GM12878 (cell line): ENCODE measurements around the gene PADI1. TPM values are rescaled to one million over a fixed set of nuclear protein-coding genes. Genes with fewer than 3 reads are reported as not detected.

ENCODE experiments used
- ATAC-seq: fragments of 200-7000 bp; cut with Tn5 transposase; 3 replicates; pipeline ENCODE4 v1.9.1; 2020; ENCODE audit warnings: mild to moderate bottlenecking, moderate library complexity
- BruUV-seq: library from RNA; stranded (reverse); fragments of 400-500 nt; replicated peaks from 2 replicates; lab custom pipeline; 2021; lab: Mats Ljungman, UMichigan
- CTCF ChIA-PET: fragments of 300-600 bp; sonication (Branson Sonifier 250); formaldehyde crosslinking; extraction: SDS; loops from one replicate; lab custom pipeline; 2021; ENCODE audit warnings: inconsistent platforms; lab: Yijun Ruan, JAX
- POLR2A ChIA-PET: fragments of 350-600 bp; formaldehyde crosslinking; extraction: SDS; loops from one replicate; lab custom pipeline; 2021; ENCODE audit warnings: inconsistent platforms; lab: Charles Lee
- RAD21 ChIA-PET: fragments of 300-600 bp; sonication (Branson Sonifier 250); formaldehyde crosslinking; loops from one replicate; lab custom pipeline; 2023; ENCODE audit warnings: antibody characterized with exemption; ENCODE audit not compliant: unreplicated experiment; lab: Charles Lee
- SMC1A ChIA-PET: fragments of 300-600 bp; sonication (Branson Sonifier 250); formaldehyde crosslinking; loops from one replicate; lab custom pipeline; 2023; ENCODE audit not compliant: unreplicated experiment, uncharacterized antibody; lab: Charles Lee
- DNase-seq: peaks from one replicate; pipeline ENCODE4 v3.0.0-alpha.2; 2011; ENCODE audit warnings: low read depth, low spot score
- FAIRE-seq: peaks from 3 replicates; lab custom pipeline; 2011; peaks lifted over from hg19 to GRCh38; lab: Jason Lieb, UNC
- H2AFZ ChIP-seq: 2 replicates; pipeline ENCODE4 v1.6.0; 2011; ENCODE audit warnings: low read depth, low read length, control low read depth; ENCODE audit not compliant: control insufficient read depth
- H3K27ac ChIP-seq: 2 replicates; pipeline ENCODE4 v1.5.1; 2011; ENCODE audit warnings: control low read depth; ENCODE audit not compliant: control insufficient read depth, insufficient read depth
- H3K27me3 ChIP-seq, 2 experiments: replicated peaks in 1 of 2; 2 replicates each; pipeline versions ENCODE4 v1.6.0 to v1.6.1; 2011; ENCODE audit warnings: low read length in 1 of 2; ENCODE audit not compliant: control insufficient read depth in 2 of 2, insufficient read depth in 2 of 2
- H3K36me3 ChIP-seq, 2 experiments: 2 replicates each; pipeline ENCODE4 v1.5.1; 2011; ENCODE audit warnings: low read length in 1 of 2; ENCODE audit not compliant: control insufficient read depth in 2 of 2, insufficient read depth in 2 of 2
- H3K4me1 ChIP-seq: 2 replicates; pipeline ENCODE4 v1.6.1; 2011; ENCODE audit warnings: mild to moderate bottlenecking, low read length, moderate library complexity, mixed read lengths; ENCODE audit not compliant: control insufficient read depth, insufficient read depth
- H3K4me2 ChIP-seq: 2 replicates; pipeline ENCODE4 v1.6.0; 2011; ENCODE audit warnings: control low read depth; ENCODE audit not compliant: control insufficient read depth, insufficient read depth
- H3K4me3 ChIP-seq: fragments of 200-600 bp; sonication (generic); 2 replicates; pipeline ENCODE4 v1.5.1; 2016
- H3K79me2 ChIP-seq: 2 replicates; pipeline ENCODE4 v1.6.0; 2011; ENCODE audit warnings: low read length; ENCODE audit not compliant: control insufficient read depth, insufficient read depth
- H3K9ac ChIP-seq: 2 replicates; pipeline ENCODE4 v1.8.0; 2011; ENCODE audit warnings: low read length, control low read depth, mixed read lengths; ENCODE audit not compliant: control insufficient read depth, insufficient read depth
- H3K9me3 ChIP-seq: replicated peaks from 3 replicates; pipeline ENCODE4 v1.5.1; 2011; ENCODE audit warnings: mild to moderate bottlenecking, low read length; ENCODE audit not compliant: control insufficient read depth, insufficient read depth
- H4K20me1 ChIP-seq: 2 replicates; pipeline ENCODE4 v1.6.0; 2011; ENCODE audit not compliant: control insufficient read depth, insufficient read depth
- ATF3 ChIP-seq: IDR thresholded peaks from 2 replicates; pipeline ENCODE4 v1.6.1; 2011; ENCODE audit warnings: low read depth, mild to moderate bottlenecking, low read length, moderate library complexity, borderline replicate concordance; ENCODE audit errors: extremely low read depth
- CHD1 ChIP-seq: IDR thresholded peaks from 2 replicates; pipeline ENCODE4 v1.6.1; 2012; ENCODE audit warnings: low read depth, low read length, improper control_type of control experiment
- E2F8 ChIP-seq: fragments of 450-650 bp; IDR thresholded peaks from 2 replicates; pipeline ENCODE4 v1.6.1; 2018; ENCODE audit warnings: mild to moderate bottlenecking, low read depth, moderate library complexity; ENCODE audit not compliant: partially characterized antibody
- HCFC1 ChIP-seq: fragments of 150-350 bp; IDR thresholded peaks from 2 replicates; pipeline ENCODE4 v1.6.1; 2014; ENCODE audit warnings: low read length
- JUNB ChIP-seq: IDR thresholded peaks from 2 replicates; pipeline ENCODE4 v1.6.1; 2016; ENCODE audit warnings: antibody characterized with exemption, mild to moderate bottlenecking
- KLF5 ChIP-seq: fragments of 450-650 bp; IDR thresholded peaks from 2 replicates; pipeline ENCODE4 v1.6.1; 2014; ENCODE audit warnings: mild to moderate bottlenecking; ENCODE audit not compliant: partially characterized antibody
- MLLT1 ChIP-seq: fragments of 450-650 bp; IDR thresholded peaks from 2 replicates; pipeline ENCODE4 v1.6.1; 2016; ENCODE audit warnings: mild to moderate bottlenecking
- MXI1 ChIP-seq: fragments of 150-350 bp; IDR thresholded peaks from 2 replicates; pipeline ENCODE4 v1.6.1; 2011; ENCODE audit warnings: low read depth, mild to moderate bottlenecking, inconsistent platforms, low read length, improper control_type of control experiment
- SMAD1 ChIP-seq: fragments of 450-650 bp; IDR thresholded peaks from 2 replicates; pipeline ENCODE4 v1.6.1; 2018; ENCODE audit warnings: mild to moderate bottlenecking, low read depth; ENCODE audit not compliant: partially characterized antibody
- ZBED1 ChIP-seq: IDR thresholded peaks from 2 replicates; pipeline ENCODE4 v1.6.1; 2016; ENCODE audit warnings: borderline replicate concordance
- ZNF592 ChIP-seq: fragments of 450-650 bp; IDR thresholded peaks from 2 replicates; pipeline ENCODE4 v1.6.1; 2017; ENCODE audit warnings: mild to moderate bottlenecking, moderate library complexity
- WGBS: methylation state at CpG from one replicate; pipeline ENCODE4 v1.1.6; 2016; ENCODE audit warnings: low lambda C conversion rate; ENCODE audit not compliant: insufficient replicate concordance, insufficient coverage; ENCODE audit errors: missing lambda C conversion rate; 5-methylcytosine and 5-hydroxymethylcytosine counted together
- in situ Hi-C: fragments of 300-500 bp; cut with MboI; formaldehyde crosslinking; loops from 9 replicates; pipeline ENCODE4 v1.14.3; 2018; ENCODE audit warnings: mixed read lengths
- intact Hi-C: fragments of 100-400 bp; cut with micrococcal nuclease; formaldehyde crosslinking; loops from one replicate; pipeline ENCODE4 v1.14.2; 2022; ENCODE audit not compliant: unreplicated experiment
- polyA plus RNA-seq, 11 experiments: library from polyadenylated mRNA; depleted of rRNA in 4 of 11; unstranded in 6 of 11; stranded (reverse) in 5 of 11; fragments of >200 nt; fragmentation: Nextera tagmentation in 4 of 11; fragmentation: Illumina TruSeq in 1 of 11; extraction: Ambion mirVana in 4 of 11; extraction: Trizol in 1 of 11; gene quantifications; 1 replicate in 1 of 11; 2 replicates in 10 of 11; pipeline versions ENCODE4 v1.2.1 to v1.2.3, GENCODE V29; 2011 to 2016; ENCODE audit warnings: inconsistent platforms in 2 of 11, missing spikeins in 2 of 11, low read depth in 1 of 11
- total RNA-seq, 4 experiments: library from RNA; depleted of rRNA in 3 of 4; stranded (reverse); fragments of >200 nt in 3 of 4; fragmentation: Illumina TruSeq in 1 of 4; extraction: Trizol in 1 of 4; gene quantifications; 2 replicates each; pipeline versions ENCODE4 v1.2.1 to v1.2.3, GENCODE V29; 2013 to 2021

The PADI1 gene
- total and polyA plus RNA-seq, 10 of the 15 experiments (the other 5 are each of a cell fraction or from before 2014, with no cell fraction given), result 0.05 TPM; not detected in 9

- no peak for FAIRE-seq
- no peaks in the 10 kb centered on the region; the same call in 2 of the 3 replicates for H3K9me3 ChIP-seq
- no peaks in the 10 kb centered on the region for H3K79me2 ChIP-seq
- no peak overlapping the region for H3K4me2 ChIP-seq
- DNase-seq, result no peak
- no peaks in the 10 kb centered on the region for H4K20me1 ChIP-seq
- no peak for ATAC-seq
- intact Hi-C loops (no loop called here), in situ Hi-C loops (no loop called here)
- no peaks in the 10 kb centered on the region; a peak in 1 of 4 replicates for H3K27me3 ChIP-seq
- no TSS peak for BruUV-seq
- ChIA-PET POLR2A (no interaction called here), RAD21 (no interaction called here), SMC1A (no interaction called here), CTCF (no interaction called here)
- no peaks in the 10 kb centered on the region for H3K36me3 ChIP-seq
- WGBS, result 0% methylated on average over 3 of the region's 3 CpGs
- no peak overlapping the region for H3K27ac ChIP-seq
- H3K9ac ChIP-seq, result no peak overlapping the region
- H3K4me1 ChIP-seq, result no peaks in the 10 kb centered on the region
- no peak overlapping the region for H3K4me3 ChIP-seq
- no peak overlapping the region for H2AFZ ChIP-seq
- TF ChIP-seq ZNF592 (no peak), KLF5 (no peak), HCFC1 (no peak), JUNB (no peak), ATF3 (no peak), CHD1 (no peak), ZBED1 (no peak), E2F8 (no peak), SMAD1 (no peak), MXI1 (no peak), MLLT1 (no peak)
Measured at GRCh38 chr1:17194133-17194475, 10.8 kb upstream of the PADI1 start.
